GM18498 (cell line): Measurements from ENCODE around the gene MARCHF5.

ENCODE experiments used
- ATAC-seq: cut with Tn5 transposase; IDR thresholded peaks from one replicate; pipeline ENCODE4 v1.9.1; 2021; ENCODE audit warnings: mild to moderate bottlenecking, moderate library complexity; ENCODE audit not compliant: unreplicated experiment

Gene MARCHF5, protein sequence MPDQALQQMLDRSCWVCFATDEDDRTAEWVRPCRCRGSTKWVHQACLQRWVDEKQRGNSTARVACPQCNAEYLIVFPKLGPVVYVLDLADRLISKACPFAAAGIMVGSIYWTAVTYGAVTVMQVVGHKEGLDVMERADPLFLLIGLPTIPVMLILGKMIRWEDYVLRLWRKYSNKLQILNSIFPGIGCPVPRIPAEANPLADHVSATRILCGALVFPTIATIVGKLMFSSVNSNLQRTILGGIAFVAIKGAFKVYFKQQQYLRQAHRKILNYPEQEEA

DNA sequence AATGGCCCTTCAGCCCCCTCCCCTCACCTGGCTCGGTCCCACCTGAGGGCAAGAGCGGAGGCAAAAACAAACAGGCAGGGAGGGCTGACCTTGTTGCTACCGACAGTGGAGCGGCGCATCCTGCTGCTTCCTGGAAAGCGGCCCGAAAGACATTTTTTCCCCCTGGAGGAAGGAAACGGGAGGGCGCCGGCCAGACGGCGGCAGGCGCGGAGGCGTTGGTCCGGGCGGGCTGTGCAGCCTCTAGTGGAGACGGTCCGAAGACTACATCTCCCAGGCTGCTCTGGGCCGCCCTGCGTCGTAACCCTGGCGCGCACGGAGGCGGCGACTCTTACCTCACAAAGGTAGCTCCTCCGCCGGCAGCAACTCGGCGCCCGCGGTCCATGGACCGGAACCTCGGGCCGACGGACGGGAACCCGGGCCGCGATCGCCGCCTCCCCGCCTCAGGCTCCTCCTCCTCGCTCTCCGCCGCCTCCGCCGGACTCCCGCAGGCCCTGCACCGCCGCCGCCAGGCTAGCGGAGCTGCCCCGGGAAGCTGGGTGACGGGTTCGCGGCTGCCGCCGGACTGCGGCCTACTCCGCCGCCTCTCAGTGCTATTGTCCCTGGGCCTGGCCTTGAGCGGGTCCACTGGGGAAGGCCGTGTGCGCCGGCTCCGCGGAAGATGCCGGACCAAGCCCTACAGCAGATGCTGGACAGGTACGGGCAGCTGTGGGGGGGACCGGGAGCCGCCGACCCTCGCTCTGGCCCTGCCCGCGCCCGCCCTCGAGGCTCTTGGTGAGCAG is at the start of gene MARCHF5, which contains the start of gene CPEB3:
TSS of gene MARCHF5 (plus strand) at position 331 of the 779 bp plus-strand sequence. CDS start at position 659, 328 bp downstream.
TSS of gene CPEB3 (minus strand) at position 242 of the 779 bp plus-strand sequence. CDS start 50,728 bp downstream, outside the sequence.
- peak; percentile 98 for ATAC-seq

DNA sequence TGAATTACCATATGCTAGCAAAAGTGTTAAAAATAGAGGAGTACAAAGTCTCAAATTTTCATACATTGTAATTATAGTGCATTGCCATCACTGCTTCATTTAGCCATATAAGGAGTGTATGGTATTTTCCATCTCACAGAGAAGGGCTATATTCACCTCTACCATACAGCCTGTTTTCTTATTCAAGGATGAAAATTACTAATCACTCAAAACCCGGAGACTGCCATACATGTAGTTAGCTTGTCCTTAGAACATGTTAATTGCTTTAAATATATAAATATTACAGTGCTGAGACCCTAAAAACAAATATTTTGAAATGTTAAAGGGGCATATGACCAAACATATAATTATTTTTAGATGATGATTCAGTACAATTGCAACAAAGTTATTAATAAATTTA is 49.5 kb upstream of the MARCHF5 start:
- ATAC-seq = no peak

DNA sequence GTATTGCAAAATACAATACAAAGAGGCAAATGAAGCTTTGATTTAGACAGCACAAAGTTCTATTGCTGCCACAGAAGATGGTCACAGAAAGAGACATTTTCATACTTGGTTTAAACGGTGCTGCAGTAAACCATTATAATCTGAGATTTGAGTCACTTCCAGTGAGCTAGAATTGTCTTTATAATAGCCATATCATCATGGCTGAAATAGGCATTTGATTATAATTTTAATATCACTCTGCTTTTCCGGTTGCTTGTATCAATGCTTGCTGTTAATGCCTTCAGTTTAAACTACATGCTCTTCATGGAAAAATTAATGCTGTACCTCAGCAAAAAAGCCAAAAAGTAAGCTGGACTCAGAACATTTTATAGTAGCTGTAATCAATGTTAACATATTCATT is 48.6 kb upstream of the MARCHF5 start:
- ATAC-seq = no peak

DNA sequence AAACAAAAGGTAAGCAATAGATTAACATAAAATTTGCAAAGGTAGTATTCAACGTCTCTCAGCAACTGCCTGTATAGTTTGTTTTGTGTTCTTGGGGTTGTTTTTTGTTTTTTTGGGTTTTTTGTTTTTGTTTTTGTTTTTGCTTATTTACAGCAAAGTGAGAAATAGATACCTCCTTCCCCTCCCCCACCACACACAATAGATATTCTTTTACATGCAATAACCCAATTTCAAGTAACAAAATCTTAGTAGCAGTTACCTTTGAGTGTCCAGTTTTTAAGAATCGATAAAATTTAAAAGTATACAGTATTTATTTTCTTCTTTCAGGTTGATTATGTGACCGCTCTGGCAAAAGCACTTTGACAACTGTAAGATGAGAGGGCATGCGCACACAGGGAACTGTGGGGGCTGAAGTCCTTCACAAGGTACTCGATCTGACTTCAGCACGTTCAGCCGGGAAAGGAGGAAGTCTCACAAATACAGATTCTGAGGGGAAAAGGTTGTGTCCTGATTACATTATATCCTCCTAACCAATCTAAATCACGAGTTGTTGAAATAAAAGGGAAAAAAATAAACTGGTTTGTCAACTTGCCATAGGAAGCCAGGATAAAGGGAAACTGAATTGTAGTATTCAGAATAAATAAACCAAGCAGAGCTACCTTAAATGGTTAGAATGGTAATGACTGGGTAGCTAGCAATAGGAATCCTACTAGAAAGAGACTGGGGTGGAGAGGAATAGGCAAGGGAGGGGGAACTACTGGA is 47.9 kb upstream of the MARCHF5 start:
- ATAC-seq = peak; percentile 42

DNA sequence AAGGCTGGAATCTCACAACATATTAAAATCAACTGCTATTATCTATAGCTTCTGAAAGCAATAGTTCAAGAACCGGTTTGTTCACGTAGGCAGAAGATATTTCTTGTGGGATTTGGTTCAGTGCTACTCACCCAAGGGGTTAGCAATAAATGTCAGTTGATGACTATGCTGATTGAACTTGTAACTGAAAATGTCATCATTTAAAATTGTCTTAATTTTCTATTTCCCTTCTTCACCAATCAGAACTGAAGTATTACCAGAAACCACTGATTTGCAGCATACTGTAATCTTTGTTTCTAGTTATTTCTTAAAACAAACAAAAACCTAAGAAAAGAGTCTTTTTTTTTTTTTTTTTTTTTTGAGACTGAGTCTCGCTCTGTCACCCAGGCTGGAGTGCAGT is 46.2 kb upstream of the MARCHF5 start:
- ATAC-seq = peak; percentile 24

DNA sequence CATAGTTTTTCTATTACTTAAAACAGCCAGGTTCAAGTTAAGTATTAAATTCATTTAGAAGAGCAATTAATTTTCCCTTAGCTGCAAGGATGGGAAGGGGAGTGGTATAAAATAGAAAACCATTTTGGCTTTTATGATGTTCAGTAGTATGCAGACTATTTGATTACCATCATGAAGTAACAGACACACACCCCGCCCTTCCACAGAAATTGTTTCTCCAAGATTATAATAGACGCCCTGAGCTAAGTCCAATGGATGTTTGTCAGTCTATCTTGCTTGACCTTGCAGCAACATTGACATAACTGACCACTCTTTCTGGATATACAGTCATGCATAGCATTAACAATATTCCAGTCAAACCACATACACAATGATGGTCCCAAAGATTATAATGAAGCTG is 42.4 kb upstream of the MARCHF5 start:
- ATAC-seq = no peak

DNA sequence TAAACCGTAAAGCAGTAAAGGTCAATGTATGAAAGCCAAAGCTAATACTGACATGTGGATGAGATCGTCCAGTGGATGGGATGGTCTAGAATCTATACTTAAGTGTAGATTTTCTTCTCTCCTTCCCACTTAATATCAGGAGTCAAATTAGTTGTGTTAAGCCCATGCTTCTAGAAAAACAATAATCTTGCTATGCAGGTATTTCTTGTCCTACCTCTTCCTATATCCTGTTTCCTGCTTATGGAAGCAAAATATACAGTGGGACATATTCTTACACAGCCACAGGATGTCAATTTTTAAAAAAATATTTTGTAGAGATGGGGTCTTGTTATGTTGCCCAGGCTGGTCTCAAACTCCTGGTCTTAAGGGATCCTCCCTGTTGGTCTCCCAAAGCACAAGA is 27.6 kb upstream of the MARCHF5 start:
- ATAC-seq = no peak

DNA sequence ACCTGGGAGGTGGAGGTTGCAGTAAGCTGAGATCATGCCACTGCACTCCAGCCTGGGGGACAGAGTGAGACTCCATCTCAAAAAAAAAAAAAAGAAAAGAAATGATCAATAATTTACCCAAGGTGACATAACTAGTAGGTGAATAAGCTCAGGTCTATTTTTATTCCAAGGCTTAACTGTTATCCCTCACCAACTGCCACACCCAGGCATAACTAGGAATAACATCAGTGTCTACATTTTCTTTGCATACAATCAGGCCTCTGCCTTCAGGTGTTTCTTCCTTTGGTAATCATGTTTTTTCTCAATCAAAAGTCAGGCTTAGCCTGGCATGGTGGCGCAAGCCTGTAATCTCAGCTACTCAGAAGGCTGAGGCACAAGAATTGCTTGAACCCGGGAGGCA is 26.7 kb upstream of the MARCHF5 start:
- no peak for ATAC-seq

DNA sequence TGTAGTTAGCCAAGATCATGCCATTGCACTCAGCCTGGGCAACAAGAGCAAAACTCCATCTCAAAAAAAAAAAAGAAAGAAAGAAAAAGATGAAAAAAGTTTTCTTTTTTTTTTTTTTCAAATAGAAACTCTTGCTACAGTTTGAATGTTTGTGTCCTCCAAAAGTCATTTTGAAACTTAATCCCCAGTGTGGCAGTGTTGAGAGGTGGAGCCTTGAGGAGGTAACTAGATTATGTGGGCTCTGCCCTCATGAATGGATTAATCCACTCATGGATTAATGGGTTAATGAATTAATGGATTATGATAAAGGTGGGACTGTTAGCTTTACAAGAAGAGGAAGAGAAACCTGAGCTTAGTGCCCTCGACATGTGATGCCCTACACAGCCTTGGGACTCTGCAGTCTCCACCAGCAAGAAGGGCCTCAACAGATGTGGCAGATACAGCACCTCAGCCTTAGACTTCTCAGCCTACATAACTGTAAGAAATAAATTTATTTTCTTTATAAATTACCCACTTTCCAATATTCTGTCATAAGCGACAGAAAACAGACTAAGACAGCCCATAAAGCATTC is 25.2 kb upstream of the MARCHF5 start:
- peak; percentile 70 for ATAC-seq

DNA sequence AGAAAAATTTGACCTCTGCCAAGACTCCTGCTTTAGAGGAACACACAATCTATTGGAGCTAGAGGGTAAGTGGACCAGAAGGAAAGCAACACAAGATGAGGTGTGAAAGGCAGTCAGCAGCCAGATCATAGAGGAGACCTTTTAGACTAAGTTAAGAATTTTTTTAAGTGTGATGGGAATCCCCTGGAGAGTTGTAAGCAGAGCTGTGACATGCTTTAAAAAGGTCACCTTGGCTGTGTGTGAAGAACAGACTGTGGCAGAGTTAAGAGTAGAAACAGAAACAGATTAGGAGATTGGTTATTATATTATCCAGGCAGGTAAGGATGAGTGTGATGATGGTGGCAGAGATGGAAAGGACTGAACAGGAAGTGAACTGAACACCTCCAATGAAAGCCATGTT is 23.6 kb upstream of the MARCHF5 start:
- no peak for ATAC-seq

DNA sequence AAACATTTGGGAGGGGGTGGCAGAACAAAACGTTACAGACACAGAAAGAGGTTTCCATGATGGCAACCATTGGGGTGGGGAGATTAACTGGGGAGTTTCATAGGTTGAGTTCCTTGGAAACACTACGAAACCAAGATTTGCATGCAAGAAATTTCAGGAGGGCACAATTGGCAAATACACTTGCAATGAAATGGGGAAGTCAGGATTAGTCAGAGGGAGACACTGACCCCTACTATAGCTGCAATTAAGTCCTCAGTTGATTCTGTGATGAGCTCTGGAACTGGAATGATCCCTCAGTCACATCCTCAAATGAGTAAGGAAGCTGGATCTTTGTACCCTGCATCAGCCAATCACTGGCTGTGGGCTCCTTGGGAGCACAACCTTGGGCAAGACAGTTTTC is 22.2 kb upstream of the MARCHF5 start:
- ATAC-seq = no peak

DNA sequence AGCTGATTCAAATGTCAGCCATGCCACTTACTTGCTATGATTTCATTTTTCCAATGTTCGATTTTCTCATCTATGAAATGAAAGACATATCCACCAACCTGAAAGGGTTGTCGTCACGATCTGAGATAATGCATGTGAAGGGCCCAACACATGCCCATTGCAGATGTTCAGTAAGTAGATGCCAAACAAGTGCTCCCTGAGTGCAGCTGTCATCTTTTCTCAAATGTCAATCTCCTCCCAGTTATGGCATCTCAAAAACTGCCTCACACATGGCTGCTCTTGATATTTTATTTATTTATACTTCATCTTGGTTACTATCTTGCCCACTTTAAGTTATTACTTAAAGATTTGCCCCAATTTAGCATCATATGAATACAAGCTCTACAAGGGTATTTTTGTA is 16.9 kb upstream of the MARCHF5 start:
- no peak for ATAC-seq

DNA sequence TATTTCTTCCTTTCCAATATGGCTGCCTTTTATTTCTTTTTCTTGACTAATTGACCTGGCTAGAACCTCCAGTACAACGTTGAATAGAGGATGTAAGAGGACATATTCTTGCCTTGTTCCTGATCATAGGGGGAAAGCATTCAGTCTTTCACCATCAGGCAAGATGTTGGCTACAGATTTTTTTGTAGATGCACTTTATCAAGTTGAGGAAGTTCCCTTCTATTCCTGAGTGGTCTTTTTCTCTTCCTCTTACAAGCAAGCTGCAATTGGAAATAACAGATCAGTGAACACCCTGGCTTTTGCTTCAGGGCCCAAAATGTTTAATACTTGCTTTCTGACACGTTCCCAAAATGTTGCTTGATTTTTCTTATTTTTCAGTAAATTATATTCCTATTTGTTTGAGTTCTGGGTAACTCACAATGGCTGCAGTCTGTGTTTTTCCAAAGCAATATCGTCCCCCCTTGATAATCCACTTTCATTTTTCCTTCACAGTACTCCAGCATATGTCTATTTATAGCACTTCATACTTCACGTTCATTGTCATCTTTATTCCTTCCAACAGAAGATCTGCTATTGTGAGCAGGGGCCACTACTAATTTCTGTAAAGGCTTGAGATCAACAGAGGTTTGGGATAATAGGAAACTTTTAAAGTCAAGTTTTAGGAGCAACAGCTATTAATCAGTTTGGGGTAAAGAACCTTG is 11.8 kb upstream of the MARCHF5 start:
- ATAC-seq = no peak

DNA sequence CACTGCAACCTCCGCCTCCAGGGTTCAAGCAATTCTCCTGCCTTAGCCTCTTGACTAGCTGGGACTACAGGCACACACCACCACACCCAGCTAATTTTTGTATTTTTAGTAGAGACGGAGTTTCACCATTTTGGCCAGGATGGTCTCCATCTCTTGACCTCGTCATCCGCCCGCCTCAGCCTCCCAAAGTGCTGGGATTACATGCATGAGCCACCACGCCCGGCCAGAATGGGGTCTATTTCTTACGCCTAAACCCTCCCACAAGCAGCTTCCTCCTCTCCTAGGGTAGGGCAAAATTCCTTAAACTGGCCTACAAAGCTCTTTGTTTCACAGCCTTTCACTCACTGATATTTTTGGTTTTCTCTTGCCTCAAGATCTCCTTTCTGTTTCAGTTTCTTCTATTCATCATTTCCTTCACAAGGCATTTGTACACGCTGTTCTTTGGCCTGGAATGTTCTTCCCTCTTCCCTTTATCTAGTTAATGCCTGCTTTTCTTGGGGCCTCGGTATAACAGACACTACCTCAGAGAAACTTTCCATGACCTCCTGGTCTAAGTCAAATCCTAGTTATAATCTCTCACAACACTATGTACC is 6.8 kb upstream of the MARCHF5 start:
- ATAC-seq = no peak

DNA sequence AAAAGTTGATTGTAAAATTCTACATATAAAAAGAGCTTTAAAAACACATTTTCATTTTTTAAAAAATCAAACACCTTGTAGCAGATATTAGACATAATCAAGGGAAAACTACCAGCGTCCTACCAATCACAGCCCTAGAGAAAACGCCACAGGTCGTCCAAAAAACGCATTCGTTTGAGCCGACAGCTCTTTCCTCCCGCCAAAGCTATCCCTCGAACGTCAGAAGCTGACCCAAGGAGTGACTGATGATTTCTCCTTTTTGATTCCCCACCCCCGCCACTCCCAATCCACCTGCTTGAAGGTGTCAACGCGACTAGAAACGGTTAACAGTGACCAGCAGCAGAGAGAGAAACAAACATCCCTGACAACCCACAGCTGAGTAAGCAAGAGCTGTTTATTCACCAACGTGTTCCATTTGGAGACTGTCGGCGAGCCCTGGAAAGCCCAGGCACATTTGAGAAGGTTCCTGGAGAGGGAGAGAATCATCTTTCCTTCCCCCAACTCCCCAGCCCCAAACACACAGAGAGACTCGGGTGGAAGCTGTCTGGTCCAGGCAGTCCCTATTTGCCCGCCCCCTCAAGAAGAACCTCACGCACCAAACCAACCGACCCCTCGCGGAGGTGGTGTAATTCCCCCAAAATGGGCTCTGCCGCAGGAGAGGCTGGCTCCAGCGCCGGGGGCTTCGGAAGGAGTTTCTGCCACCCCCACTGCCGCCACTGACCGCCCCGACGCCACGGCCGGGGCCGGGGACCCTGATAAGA is 711 bp upstream of the MARCHF5 start:
- ATAC-seq = peak; percentile 13

DNA sequence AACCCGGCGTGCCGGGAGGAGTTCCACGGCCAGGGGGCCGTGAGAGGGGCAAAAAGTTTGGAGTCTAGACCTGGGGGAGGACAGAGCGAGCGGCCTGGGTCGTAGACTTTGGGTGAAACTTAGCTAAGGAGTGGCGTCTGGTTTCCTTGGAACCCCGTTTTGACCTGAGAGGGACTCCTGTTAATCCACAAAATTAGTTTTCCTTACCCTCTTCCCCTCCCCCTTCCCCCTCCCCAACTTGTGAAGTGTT is 574 bp downstream of the MARCHF5 start:
- ATAC-seq = no peak

DNA sequence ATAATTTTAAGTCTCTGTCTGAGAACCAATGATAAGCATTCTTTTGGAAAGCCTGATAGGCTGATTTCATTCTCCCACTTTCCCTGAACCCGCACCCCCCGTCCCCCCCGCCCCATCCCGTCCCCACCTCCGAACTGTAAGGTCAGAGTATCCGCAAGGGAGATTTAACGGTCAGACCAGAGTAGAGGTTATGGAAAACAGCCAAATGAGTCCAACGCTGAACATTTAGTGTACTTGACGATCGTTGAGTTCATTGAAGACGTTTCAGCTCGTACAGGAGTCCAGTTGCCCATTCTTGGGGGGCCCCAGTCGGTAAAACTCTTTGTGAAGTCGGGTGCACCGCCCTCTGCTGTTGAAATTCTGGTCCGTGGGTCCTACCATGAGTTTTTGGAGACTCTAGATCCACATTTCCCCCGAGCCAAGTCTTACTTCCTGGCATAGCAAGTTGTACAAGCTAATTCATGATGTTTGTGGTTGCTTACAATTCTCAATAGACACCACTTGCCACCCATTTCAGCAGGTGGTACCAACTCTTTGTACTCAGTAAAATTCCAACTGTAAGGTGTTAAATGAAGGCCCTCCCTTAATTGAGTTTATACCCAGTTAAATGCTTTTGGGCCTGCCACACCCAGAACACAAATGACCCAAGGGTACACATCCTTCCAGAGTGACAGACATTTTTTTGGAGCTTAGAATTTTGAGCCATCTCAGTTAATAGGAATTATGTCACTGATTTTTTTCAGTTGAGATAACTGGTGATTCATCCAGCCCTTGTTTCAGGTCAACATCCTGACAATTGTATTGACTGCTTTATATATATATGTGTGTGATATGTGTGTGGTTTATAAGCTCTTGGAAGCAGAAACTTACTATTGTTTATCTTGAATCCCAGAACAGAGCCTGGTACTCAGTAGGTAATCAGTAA is 1.2 kb downstream of the MARCHF5 start:
- ATAC-seq = no peak

DNA sequence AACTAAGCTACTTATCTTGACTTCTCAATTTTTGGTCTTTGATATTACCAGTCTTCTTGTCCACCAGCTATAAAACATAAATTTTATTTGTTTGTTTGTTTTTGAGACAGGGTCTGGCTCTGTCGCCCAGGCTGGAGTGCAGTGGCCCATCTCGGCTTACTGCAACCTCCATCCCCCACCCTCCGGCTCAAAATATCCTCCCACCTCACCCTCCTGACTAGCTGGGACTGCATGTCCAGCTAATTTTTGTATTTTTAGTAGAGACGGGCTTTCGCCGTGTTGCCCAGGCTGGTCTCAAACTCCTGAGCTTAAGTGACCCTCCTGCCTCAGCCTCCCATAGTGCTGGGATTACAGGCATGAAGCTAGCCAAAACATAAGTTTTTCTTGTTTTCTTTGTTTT is 7.5 kb downstream of the MARCHF5 start:
- ATAC-seq = no peak

DNA sequence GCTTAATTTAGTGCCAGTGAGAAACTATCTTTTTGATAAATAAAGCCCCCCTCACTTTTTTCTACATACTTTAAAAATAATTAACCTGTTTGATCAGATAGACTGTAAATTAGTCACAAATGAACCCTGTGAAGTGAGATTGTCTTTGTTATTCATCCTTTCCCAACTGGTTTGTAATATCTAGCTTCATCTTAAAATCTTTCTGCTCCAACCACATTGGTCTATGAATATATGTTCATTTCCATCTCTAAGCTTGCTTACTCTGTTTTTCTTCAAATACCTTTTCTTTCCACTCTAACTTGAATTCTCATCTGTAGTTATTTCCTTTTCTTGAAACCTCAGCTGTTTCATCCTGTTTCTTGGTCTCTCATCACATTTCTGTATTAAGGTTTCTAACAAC is 12.1 kb downstream of the MARCHF5 start:
- ATAC-seq = no peak
